Activated CD4-positive, alpha-beta T cell treated with anti-CD3 and anti-CD28 coated beads, Interleukin-2, amount 10 ng/mL, durations not matched to agents 7 days and 5 days (primary cell): ENCODE results near the gene ERC2. TPM values are rescaled to one million over a fixed set of nuclear protein-coding genes. Genes with fewer than 3 reads are reported as not detected.

Source experiments
- CTCF ChIA-PET: fragments of 350-600 bp; sonication (Branson Sonifier 250); formaldehyde crosslinking; loops from one replicate; lab custom pipeline; 2021; ENCODE audit warnings: antibody characterized with exemption; lab: Charles Lee
- POLR2A ChIA-PET: fragments of 350-600 bp; sonication (Branson Sonifier 250); formaldehyde crosslinking; loops from one replicate; lab custom pipeline; 2021; ENCODE audit warnings: antibody characterized with exemption; lab: Charles Lee
- DNase-seq: peaks from one replicate; pipeline ENCODE4 v3.0.0-alpha.2; 2020
- H3K27ac Mint-ChIP-seq: one replicate; pipeline ENCODE4 v1.8.0; 2021; ENCODE audit warnings: mild to moderate bottlenecking, moderate library complexity, mixed read lengths
- H3K27me3 Mint-ChIP-seq: one replicate; pipeline ENCODE4 v1.8.0; 2021; ENCODE audit warnings: mixed read lengths
- H3K36me3 Mint-ChIP-seq: one replicate; pipeline ENCODE4 v1.8.0; 2021; ENCODE audit warnings: low read depth, mixed read lengths
- H3K4me1 Mint-ChIP-seq: one replicate; pipeline ENCODE4 v1.8.0; 2021; ENCODE audit warnings: mixed read lengths
- H3K4me3 Mint-ChIP-seq: one replicate; pipeline ENCODE4 v1.8.0; 2021; ENCODE audit warnings: mild to moderate bottlenecking, moderate library complexity, mixed read lengths
- H3K9me3 Mint-ChIP-seq: one replicate; pipeline ENCODE4 v1.8.0; 2021; ENCODE audit warnings: mixed read lengths
- total RNA-seq, 2 experiments: library from RNA; stranded (reverse); gene quantifications; one replicate each; pipeline ENCODE4 v1.2.3, GENCODE V29; 2021

Gene ERC2
- total RNA-seq, 2 experiments from 2014 or later, result not detected

GRCh38 chr3:55880357-55880756, 587.9 kb downstream of the ERC2 start:
- Mint-ChIP-seq H3K4me1 (no peaks in the 10 kb centered on the region), H3K27ac (no peak overlapping the region), H3K27me3 (no peaks in the 10 kb centered on the region), H3K4me3 (no peak overlapping the region), H3K36me3 (no peaks in the 10 kb centered on the region), H3K9me3 (no peaks in the 10 kb centered on the region)
- ChIA-PET POLR2A (no interaction called here), CTCF (no interaction called here)
- DNase-seq, result no peak

GRCh38 chr3:55879901-55880331, 588.4 kb downstream of the ERC2 start:
- ChIA-PET POLR2A (no interaction called here), CTCF (no interaction called here)
- H3K9me3 Mint-ChIP-seq, result no peaks in the 10 kb centered on the region
- H3K4me1 Mint-ChIP-seq, result no peaks in the 10 kb centered on the region
- no peaks in the 10 kb centered on the region for H3K27me3 Mint-ChIP-seq
- no peak for DNase-seq
- no peaks in the 10 kb centered on the region for H3K36me3 Mint-ChIP-seq
- H3K27ac Mint-ChIP-seq, result no peak overlapping the region
- H3K4me3 Mint-ChIP-seq, result no peak overlapping the region

GRCh38 chr3:55877703-55878102, 590.6 kb downstream of the ERC2 start:
- H3K27me3 Mint-ChIP-seq, result no peaks in the 10 kb centered on the region
- no peaks in the 10 kb centered on the region for H3K4me1 Mint-ChIP-seq
- H3K27ac Mint-ChIP-seq, result no peak overlapping the region
- no peak for DNase-seq
- H3K4me3 Mint-ChIP-seq, result no peak overlapping the region
- POLR2A ChIA-PET, result no interaction called here
- H3K36me3 Mint-ChIP-seq, result no peaks in the 10 kb centered on the region
- CTCF ChIA-PET, result interaction anchor here (0.7 kb wide), 1 partner anchor 23 kb away, joined by 4 read pairs; no protein-coding TSS in a partner anchor
- H3K9me3 Mint-ChIP-seq, result peaks cover under 1% of the 10 kb centered on the region

GRCh38 chr3:55876560-55876959, 591.7 kb downstream of the ERC2 start:
- ChIA-PET CTCF (no interaction called here), POLR2A (no interaction called here)
- peaks cover 1% of the 10 kb centered on the region for H3K9me3 Mint-ChIP-seq
- H3K4me3 Mint-ChIP-seq, result no peak overlapping the region
- H3K27ac Mint-ChIP-seq, result no peak overlapping the region
- H3K4me1 Mint-ChIP-seq, result no peaks in the 10 kb centered on the region
- no peak for DNase-seq
- H3K36me3 Mint-ChIP-seq, result no peaks in the 10 kb centered on the region
- no peaks in the 10 kb centered on the region for H3K27me3 Mint-ChIP-seq

- ChIA-PET POLR2A (no interaction called here), CTCF (no interaction called here)
- Mint-ChIP-seq H3K36me3 (no peaks in the 10 kb centered on the region), H3K4me1 (no peaks in the 10 kb centered on the region), H3K27me3 (no peaks in the 10 kb centered on the region), H3K27ac (no peak overlapping the region), H3K9me3 (peaks cover 1% of the 10 kb centered on the region), H3K4me3 (no peak overlapping the region)
- no peak for DNase-seq
Observed at GRCh38 chr3:55875113-55875512, 593.2 kb downstream of the ERC2 start.

- H3K9me3 Mint-ChIP-seq, result peaks cover 1% of the 10 kb centered on the region
- POLR2A ChIA-PET, result no interaction called here
- no peaks in the 10 kb centered on the region for H3K4me1 Mint-ChIP-seq
- no peaks in the 10 kb centered on the region for H3K36me3 Mint-ChIP-seq
- no peaks in the 10 kb centered on the region for H3K27me3 Mint-ChIP-seq
- no peak overlapping the region for H3K4me3 Mint-ChIP-seq
- DNase-seq, result no peak
- H3K27ac Mint-ChIP-seq, result no peak overlapping the region
- CTCF ChIA-PET, result no interaction called here
Observed at GRCh38 chr3:55873523-55874254, 594.6 kb downstream of the ERC2 start.

- no peaks in the 10 kb centered on the region for H3K27me3 Mint-ChIP-seq
- POLR2A ChIA-PET, result no interaction called here
- H3K36me3 Mint-ChIP-seq, result no peaks in the 10 kb centered on the region
- CTCF ChIA-PET, result no interaction called here
- H3K4me3 Mint-ChIP-seq, result no peak overlapping the region
- no peak overlapping the region for H3K27ac Mint-ChIP-seq
- H3K4me1 Mint-ChIP-seq, result no peaks in the 10 kb centered on the region
- peaks cover 1% of the 10 kb centered on the region for H3K9me3 Mint-ChIP-seq
- DNase-seq, result no peak
Observed at GRCh38 chr3:55870594-55870993, 597.7 kb downstream of the ERC2 start.

GRCh38 chr3:55868347-55868746, 599.9 kb downstream of the ERC2 start:
- no peak for DNase-seq
- no peaks in the 10 kb centered on the region for H3K27me3 Mint-ChIP-seq
- H3K4me3 Mint-ChIP-seq, result no peak overlapping the region
- H3K9me3 Mint-ChIP-seq, result peaks cover 1% of the 10 kb centered on the region
- POLR2A ChIA-PET, result no interaction called here
- H3K4me1 Mint-ChIP-seq, result no peaks in the 10 kb centered on the region
- CTCF ChIA-PET, result no interaction called here
- H3K36me3 Mint-ChIP-seq, result no peaks in the 10 kb centered on the region
- H3K27ac Mint-ChIP-seq, result no peak overlapping the region

GRCh38 chr3:55863028-55863427, 605.2 kb downstream of the ERC2 start:
- H3K9me3 Mint-ChIP-seq, result no peaks in the 10 kb centered on the region
- POLR2A ChIA-PET, result no interaction called here
- CTCF ChIA-PET, result no interaction called here
- H3K4me1 Mint-ChIP-seq, result no peaks in the 10 kb centered on the region
- no peaks in the 10 kb centered on the region for H3K36me3 Mint-ChIP-seq
- DNase-seq, result no peak
- no peaks in the 10 kb centered on the region for H3K27me3 Mint-ChIP-seq
- H3K27ac Mint-ChIP-seq, result no peak overlapping the region
- no peak overlapping the region for H3K4me3 Mint-ChIP-seq

GRCh38 chr3:55860049-55860721, 608.1 kb downstream of the ERC2 start:
- no peaks in the 10 kb centered on the region for H3K4me1 Mint-ChIP-seq
- no peaks in the 10 kb centered on the region for H3K9me3 Mint-ChIP-seq
- no peak for DNase-seq
- ChIA-PET CTCF (no interaction called here), POLR2A (no interaction called here)
- no peaks in the 10 kb centered on the region for H3K36me3 Mint-ChIP-seq
- no peaks in the 10 kb centered on the region for H3K27me3 Mint-ChIP-seq
- no peak overlapping the region for H3K4me3 Mint-ChIP-seq
- no peak overlapping the region for H3K27ac Mint-ChIP-seq

GRCh38 chr3:55859305-55859704, 609.0 kb downstream of the ERC2 start:
- no peak overlapping the region for H3K27ac Mint-ChIP-seq
- ChIA-PET POLR2A (no interaction called here), CTCF (no interaction called here)
- no peak overlapping the region for H3K4me3 Mint-ChIP-seq
- DNase-seq, result no peak
- H3K9me3 Mint-ChIP-seq, result no peaks in the 10 kb centered on the region
- no peaks in the 10 kb centered on the region for H3K36me3 Mint-ChIP-seq
- no peaks in the 10 kb centered on the region for H3K4me1 Mint-ChIP-seq
- H3K27me3 Mint-ChIP-seq, result no peaks in the 10 kb centered on the region

- Mint-ChIP-seq H3K27ac (no peak overlapping the region), H3K4me1 (no peaks in the 10 kb centered on the region), H3K27me3 (no peaks in the 10 kb centered on the region), H3K36me3 (no peaks in the 10 kb centered on the region), H3K9me3 (no peaks in the 10 kb centered on the region), H3K4me3 (no peak overlapping the region)
- DNase-seq, result no peak
- POLR2A ChIA-PET, result interaction anchor here (0.5 kb wide), 1 partner anchor 248 kb away, joined by 7 read pairs; no protein-coding TSS in a partner anchor
- CTCF ChIA-PET, result no interaction called here
Observed at GRCh38 chr3:55858727-55859126, 609.5 kb downstream of the ERC2 start.

GRCh38 chr3:55858302-55858701, 610.0 kb downstream of the ERC2 start:
- Mint-ChIP-seq H3K27ac (no peak overlapping the region), H3K4me3 (no peak overlapping the region), H3K9me3 (no peaks in the 10 kb centered on the region), H3K4me1 (no peaks in the 10 kb centered on the region), H3K36me3 (no peaks in the 10 kb centered on the region), H3K27me3 (no peaks in the 10 kb centered on the region)
- DNase-seq, result no peak
- POLR2A ChIA-PET, result interaction anchor here (0.5 kb wide), 1 partner anchor 249 kb away, joined by 7 read pairs; no protein-coding TSS in a partner anchor
- CTCF ChIA-PET, result no interaction called here
